Colonic mucosa (tissue), 4 donors: ENCODE results near the gene THAP7. TPM values are rescaled to one million over a fixed set of nuclear protein-coding genes. Genes with fewer than 3 reads are reported as not detected.
A peak's percentile ranks its signal among the peaks of the same experiment; 100 is the strongest.

Experiments used
- DNase-seq: peaks from one replicate; pipeline ENCODE4 v3.0.0-alpha.2; 2020
- H3K27ac ChIP-seq: fragments of 200-600 bp; one replicate; pipeline ENCODE4 v1.8.0; 2021
- H3K27me3 ChIP-seq: fragments of 200-600 bp; one replicate; pipeline ENCODE4 v1.8.0; 2021
- H3K36me3 ChIP-seq: fragments of 200-600 bp; one replicate; pipeline ENCODE4 v1.8.0; 2021
- H3K4me1 ChIP-seq: fragments of 200-600 bp; one replicate; pipeline ENCODE4 v1.8.0; 2021; ENCODE audit warnings: mild to moderate bottlenecking
- H3K4me3 ChIP-seq: fragments of 200-600 bp; one replicate; pipeline ENCODE4 v1.8.0; 2021
- H3K9ac ChIP-seq, 2 donors: one replicate each; pipeline ENCODE4 v1.7.0; 2013; ENCODE audit warnings: control low read depth in 2 of 2, low read depth in 2 of 2, low read length in 2 of 2
- H3K9me3 ChIP-seq: fragments of 200-600 bp; one replicate; pipeline ENCODE4 v1.8.0; 2021
- intact Hi-C: fragments of 100-400 bp; cut with DNase I; formaldehyde crosslinking; loops from one replicate; pipeline ENCODE4 v1.14.1; 2022
- total RNA-seq, 2 donors: library from RNA; stranded (reverse); fragmentation: NEBNext Ultra II Directional in 1 of 2; extraction: Animal tissue kit (Norgen Biotek cat#: 25700) in 1 of 2; gene quantifications; one replicate each; pipeline ENCODE4 v1.2.1, GENCODE V29; 2021
- TF ChIP-seq, protein P1 (sequence below): fragments of 200-600 bp; IDR thresholded peaks from one replicate; pipeline ENCODE4 v1.8.0; 2022; ENCODE audit warnings: antibody characterized with exemption, mild to moderate bottlenecking
- donor health status: healthy.
- donor health status: DM: no; HTN: no; CAD: no.
- donor health status: DM: no; HTN: no; CAD: no.

Gene THAP7
- total RNA-seq, 2 donors from 2014 or later: 12.9 to 23.3 TPM

DNA sequence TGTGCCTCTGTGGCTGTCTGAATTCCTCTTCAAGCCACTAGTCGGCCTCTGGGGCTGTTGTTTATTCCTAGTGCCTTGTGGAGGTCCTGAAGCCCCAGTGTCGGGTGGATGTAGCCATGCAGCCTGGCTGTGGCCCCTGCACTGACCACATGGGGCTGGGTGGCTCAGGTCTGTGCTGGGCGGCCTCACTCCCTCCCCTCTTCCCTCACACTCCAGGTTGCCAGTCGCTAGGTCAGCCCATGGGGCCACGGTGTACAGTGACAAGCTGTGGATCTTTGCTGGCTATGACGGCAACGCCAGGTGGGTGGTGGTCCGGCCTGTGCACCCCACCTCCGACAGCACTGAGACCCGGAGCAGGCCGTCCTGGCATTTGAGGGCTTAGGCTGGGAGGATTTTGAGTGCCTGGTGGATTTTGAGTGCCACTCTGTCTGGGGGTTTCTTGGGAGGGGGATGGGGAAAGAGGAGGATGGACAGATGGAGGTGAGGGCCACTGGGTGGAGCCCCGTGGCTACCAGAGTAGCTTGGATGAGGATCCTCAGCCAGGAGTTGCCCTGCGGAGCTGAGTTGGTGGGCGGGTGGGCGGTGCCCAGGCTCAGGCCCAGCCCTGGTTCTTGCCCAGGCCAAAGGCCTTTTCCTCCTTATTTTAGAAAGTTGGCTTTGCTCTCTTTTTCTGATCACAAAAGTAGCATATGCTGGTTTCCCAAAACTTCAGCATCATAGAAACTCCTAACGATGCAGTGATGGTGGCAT is 13.2 kb downstream of the THAP7 start:
- DNase-seq: no peak
- H3K4me3 ChIP-seq: no peak overlapping the region
- TF ChIP-seq, protein P1, sequence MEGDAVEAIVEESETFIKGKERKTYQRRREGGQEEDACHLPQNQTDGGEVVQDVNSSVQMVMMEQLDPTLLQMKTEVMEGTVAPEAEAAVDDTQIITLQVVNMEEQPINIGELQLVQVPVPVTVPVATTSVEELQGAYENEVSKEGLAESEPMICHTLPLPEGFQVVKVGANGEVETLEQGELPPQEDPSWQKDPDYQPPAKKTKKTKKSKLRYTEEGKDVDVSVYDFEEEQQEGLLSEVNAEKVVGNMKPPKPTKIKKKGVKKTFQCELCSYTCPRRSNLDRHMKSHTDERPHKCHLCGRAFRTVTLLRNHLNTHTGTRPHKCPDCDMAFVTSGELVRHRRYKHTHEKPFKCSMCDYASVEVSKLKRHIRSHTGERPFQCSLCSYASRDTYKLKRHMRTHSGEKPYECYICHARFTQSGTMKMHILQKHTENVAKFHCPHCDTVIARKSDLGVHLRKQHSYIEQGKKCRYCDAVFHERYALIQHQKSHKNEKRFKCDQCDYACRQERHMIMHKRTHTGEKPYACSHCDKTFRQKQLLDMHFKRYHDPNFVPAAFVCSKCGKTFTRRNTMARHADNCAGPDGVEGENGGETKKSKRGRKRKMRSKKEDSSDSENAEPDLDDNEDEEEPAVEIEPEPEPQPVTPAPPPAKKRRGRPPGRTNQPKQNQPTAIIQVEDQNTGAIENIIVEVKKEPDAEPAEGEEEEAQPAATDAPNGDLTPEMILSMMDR: no peak
- no peaks in the 10 kb centered on the region for H3K27me3 ChIP-seq
- intact Hi-C loops: no loop called here
- H3K36me3 ChIP-seq: no peaks in the 10 kb centered on the region
- H3K27ac ChIP-seq: no peak overlapping the region
- no peaks in the 10 kb centered on the region for H3K9me3 ChIP-seq
- H3K4me1 ChIP-seq: no peaks in the 10 kb centered on the region
- H3K9ac ChIP-seq: no peak overlapping the region

DNA sequence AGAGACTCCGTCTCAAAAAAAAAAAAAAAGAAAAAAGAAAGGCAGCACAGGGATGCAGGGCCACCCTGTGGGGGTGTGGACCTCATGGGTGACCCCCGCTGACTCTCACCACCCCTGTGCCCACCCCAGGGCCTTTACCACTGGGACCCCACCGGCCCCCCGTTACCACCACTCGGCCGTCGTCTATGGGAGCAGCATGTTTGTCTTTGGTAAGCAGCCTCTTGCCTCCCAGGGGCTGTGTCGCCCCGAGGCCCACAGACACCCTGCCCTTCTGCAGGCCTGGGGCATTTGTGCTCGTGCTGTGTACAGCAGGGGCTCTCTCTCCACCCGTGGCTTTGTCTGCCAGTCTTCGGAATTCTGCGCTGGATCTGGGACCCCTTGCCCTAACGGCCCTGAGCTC is 14.5 kb downstream of the THAP7 start:
- H3K4me1 ChIP-seq: peaks cover 4% of the 10 kb centered on the region
- H3K9me3 ChIP-seq: no peaks in the 10 kb centered on the region
- intact Hi-C loops: no loop called here
- DNase-seq: no peak
- no peaks in the 10 kb centered on the region for H3K27me3 ChIP-seq
- no peak overlapping the region for H3K9ac ChIP-seq
- TF ChIP-seq, protein P1: no peak
- no peaks in the 10 kb centered on the region for H3K36me3 ChIP-seq
- H3K27ac ChIP-seq: no peak overlapping the region
- H3K4me3 ChIP-seq: no peak overlapping the region

DNA sequence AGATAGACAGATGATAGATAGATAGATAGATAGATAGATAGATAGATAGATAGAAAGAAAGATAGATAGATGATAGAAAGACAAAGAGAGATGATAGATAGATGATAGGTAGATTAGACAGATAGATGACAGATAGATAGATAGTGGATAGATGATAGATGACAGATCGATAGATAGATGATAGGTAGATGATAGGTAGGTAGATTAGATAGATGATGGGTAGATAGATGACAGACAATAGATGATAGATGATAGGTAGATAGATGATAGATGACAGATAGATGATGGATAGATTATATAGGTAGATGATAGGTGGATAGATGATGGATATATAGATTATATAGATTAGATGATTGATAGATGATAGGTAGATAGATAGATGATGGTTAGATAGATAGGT is 15.6 kb downstream of the THAP7 start:
- no peaks in the 10 kb centered on the region for H3K27me3 ChIP-seq
- H3K9ac ChIP-seq: no peak overlapping the region
- no peak overlapping the region for H3K4me3 ChIP-seq
- no peak for DNase-seq
- TF ChIP-seq, protein P1: no peak
- intact Hi-C loops: no loop called here
- peaks cover 6% of the 10 kb centered on the region for H3K4me1 ChIP-seq
- no peaks in the 10 kb centered on the region for H3K9me3 ChIP-seq
- H3K27ac ChIP-seq: no peak overlapping the region
- no peaks in the 10 kb centered on the region for H3K36me3 ChIP-seq

- TF ChIP-seq, protein P1: no peak
- no peak overlapping the region for H3K27ac ChIP-seq
- H3K36me3 ChIP-seq: no peaks in the 10 kb centered on the region
- H3K9ac ChIP-seq: no peak overlapping the region
- intact Hi-C loops: no loop called here
- no peaks in the 10 kb centered on the region for H3K27me3 ChIP-seq
- H3K4me1 ChIP-seq: peaks cover 12% of the 10 kb centered on the region
- no peaks in the 10 kb centered on the region for H3K9me3 ChIP-seq
- DNase-seq: no peak
- no peak overlapping the region for H3K4me3 ChIP-seq
Measured at GRCh38 chr22:20985720-20986119, 16.2 kb downstream of the THAP7 start.

DNA sequence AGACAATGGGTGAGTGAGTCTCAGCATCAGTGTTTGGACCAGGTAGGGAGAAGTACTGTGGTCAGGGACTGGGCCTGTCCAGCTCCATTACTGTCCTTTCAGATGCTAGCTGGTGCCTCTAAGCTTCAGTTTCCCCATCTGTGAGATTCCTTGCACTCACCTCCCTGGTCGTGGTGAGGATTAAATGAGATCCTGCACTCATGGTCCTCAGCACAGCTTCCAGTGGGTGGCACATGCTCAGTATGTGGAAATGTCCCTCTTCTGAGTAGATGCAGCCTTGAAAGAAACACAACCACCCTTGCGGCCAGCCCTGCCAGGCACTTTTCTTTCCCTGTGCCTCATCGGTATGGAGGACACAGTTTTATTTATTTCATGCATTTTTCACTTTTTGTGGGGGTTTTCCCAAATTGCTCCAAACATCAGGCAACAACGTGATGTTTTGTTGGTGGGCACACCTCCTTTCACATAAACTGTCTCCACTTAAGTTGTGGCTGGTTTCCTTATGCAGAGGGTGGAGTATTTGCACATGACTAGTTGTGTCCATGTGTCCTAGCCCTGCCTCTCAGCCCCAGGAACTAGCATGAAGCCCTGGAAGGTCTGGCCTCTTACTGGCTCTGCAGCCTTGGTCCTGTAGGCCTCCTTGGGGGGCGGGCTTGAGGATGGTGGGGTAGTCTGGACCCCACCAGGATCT is 18.7 kb downstream of the THAP7 start:
- Histone ChIP-seq H3K9ac (peak overlapping the region; percentile 90 to 94), H3K9me3 (no peaks in the 10 kb centered on the region), H3K36me3 (no peaks in the 10 kb centered on the region), H3K4me3 (peak overlapping the region; percentile 69), H3K27ac (no peak overlapping the region), H3K4me1 (peaks cover 12% of the 10 kb centered on the region), H3K27me3 (no peaks in the 10 kb centered on the region)
- DNase-seq: no peak
- TF ChIP-seq, protein P1: no peak
- intact Hi-C loops: no loop called here
